Amniotic stem cell (primary cell): ENCODE measurements around the gene IMMP2L.

ENCODE experiments used
- DNase-seq: peaks from one replicate; lab custom pipeline; 2025; lab: John Stamatoyannopoulos, UW

Gene IMMP2L

GRCh38 chr7:111147708-111148533 is 414.4 kb downstream of the IMMP2L start:
- no peak for DNase-seq

GRCh38 chr7:111146136-111146535 is 416.2 kb downstream of the IMMP2L start:
- DNase-seq, result no peak

DNA sequence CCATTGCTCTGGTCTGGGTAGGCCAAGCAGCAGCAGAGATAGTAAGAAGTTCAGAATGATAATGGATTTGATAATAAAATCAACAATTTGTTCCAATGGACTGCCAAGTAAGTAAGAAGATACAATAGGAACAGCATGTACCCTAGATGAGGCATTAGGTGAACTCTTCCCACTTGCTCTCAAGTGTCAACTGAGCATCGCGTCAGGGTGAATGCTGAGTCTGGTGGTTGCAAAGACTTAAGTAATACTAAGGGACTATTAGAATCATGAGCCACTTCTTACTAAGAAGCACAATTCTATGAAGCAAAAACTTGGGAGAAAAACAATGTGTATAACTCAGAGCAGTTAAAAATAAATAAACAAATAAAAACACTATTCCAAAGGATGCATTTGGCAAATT is 416.8 kb downstream of the IMMP2L start:
- no peak for DNase-seq

DNA sequence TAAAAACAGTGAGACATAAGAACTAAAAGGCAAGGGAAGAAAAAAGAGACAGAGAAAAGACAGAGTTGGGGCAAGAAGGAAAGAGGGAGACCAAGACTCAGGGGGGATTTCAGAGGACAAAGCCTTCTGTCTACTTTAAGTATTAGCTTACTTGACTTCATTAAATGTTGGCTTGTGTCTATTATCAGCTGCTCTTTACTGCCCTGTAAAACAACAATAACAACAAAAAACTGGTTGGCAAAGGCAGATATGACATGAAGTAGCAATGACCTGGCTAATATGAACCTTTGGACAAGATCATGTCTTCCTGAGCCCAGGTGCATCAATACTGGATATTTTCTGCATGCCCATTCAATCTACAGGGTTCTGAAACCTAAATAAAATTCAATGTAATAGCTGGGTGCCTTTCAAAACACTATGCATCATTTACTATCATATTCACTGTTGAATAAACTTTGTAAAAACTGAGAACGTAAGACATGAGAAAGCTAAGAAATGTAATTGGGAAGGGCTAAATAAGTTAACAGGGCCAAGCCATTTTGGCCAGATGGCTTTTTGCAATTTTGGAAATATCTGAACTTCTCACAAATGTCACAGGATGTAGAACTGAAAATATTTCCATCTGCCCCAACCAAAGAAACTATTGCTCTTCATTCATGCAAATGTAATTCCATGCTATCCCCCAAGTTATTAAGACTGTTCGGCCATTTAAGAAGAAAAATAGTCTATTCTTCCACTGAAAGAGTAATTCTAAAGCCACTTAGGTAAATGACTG is 422.0 kb downstream of the IMMP2L start:
- no peak for DNase-seq

DNA sequence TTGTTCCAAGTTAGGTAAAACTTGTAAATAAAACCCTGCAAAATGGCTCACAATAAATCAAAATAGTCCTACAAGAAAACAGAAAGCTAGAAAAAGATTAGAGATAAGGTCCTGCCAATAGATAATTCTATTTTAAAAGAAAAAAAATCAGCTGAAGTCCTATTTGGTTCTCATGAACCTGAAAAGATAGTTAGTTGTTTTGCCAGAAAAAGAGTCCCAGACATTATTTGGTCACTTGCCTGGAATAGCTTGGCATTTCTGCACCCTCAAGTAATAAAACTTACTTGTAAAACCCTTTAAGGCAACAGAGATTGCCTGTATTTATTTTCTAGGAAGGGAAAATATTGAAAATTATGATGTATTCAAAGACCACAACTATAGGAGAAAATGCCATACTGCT is 423.7 kb downstream of the IMMP2L start:
- DNase-seq, result no peak

DNA sequence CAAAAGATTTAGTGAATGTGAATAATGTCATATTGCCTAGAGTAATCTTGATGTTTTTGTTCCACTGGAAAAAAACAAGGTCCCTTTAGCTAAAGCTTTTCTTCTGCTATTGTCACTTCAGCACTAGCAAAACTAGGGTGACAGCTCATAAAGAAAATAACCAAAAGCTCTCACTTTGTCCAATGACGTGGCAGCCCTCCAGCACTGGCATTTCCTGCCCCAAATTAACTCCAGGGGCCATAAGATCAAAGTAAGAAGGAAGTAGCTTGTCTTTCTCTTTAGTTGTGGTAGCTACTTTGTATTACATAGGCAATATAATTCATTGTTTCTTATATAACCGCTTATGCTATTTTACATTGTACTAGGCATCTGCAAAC is 424.1 kb downstream of the IMMP2L start:
- no peak for DNase-seq

DNA sequence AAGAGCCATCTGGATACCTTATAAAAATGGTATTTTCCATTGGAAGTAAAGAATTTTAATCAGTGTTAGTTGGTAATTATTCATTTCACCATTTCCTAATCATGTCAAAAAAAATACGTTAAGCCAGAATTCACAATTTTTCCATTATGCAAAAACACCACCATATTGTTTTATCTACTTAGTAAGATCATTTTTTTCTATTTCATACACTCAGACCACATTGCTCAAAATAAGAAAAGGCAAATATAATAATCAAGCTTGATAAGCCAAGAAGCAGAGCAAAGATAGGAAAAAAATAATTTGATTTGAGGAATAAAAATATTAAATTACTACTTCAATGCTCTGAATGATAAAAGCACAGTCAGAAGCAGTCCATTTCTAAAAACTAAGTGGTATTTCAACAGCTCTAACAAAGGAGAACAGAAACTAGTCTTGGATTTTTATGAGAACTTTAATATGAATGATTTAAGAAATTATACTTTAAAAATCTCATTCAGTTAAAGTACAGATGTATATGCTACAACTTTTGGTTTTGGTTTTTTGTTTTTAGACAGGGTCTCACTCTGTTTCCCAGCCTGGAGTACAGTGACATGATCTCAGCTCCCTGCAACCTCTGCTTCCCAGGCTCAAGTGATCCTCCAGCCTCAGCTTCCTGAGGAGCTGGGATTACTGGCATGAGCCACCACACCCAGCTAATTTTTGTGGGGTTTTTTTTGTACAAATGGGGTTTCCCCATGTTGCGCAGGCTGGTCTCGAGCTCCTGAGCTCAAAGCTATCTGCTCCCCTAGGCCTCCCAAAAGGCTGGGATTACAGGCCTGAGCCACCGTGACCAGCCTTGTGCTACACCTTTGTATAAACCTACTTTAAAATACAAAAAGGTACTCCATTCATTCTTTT is 424.7 kb downstream of the IMMP2L start:
- no peak for DNase-seq

- no peak for DNase-seq
Observed at GRCh38 chr7:111132833-111133232, 429.5 kb downstream of the IMMP2L start.

GRCh38 chr7:111129435-111129834 is 432.9 kb downstream of the IMMP2L start:
- DNase-seq, result no peak

GRCh38 chr7:111126987-111127386 is 435.3 kb downstream of the IMMP2L start:
- DNase-seq, result no peak

GRCh38 chr7:111115966-111116365 is 446.3 kb downstream of the IMMP2L start:
- DNase-seq, result no peak

DNA sequence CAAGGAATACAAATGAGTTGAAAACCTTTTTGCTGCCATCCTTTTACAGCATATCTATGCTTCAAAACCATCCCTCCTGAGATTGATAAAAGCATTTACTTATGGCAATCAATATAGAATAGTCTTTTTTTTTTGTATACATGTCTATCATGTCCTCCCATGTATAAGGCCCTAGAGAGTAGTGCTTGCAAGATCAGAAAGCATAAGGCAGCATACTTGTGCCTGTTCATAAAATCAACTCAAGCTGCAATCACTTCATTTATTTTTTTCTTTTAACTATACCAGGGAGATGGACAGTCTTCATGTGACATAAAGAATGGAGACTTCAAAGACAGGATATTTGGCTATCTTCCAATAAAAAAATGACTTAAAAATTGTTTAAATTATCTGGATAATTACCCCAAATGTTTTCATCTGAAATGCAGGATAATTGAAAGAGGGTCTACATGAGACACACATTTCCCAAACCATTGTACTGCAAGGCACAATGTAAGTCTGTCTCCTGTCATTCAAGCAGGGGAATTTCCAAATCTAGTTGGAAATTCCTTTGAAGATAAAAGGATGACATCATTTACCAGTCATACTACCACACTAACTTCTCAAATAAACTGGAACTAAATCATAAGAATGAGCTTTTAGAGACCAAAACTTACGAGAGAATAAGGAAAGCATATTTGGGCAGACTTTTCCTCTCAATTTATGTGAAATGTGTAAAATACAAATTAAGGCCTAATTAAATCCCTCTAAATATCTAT is 448.9 kb downstream of the IMMP2L start:
- no peak for DNase-seq

DNA sequence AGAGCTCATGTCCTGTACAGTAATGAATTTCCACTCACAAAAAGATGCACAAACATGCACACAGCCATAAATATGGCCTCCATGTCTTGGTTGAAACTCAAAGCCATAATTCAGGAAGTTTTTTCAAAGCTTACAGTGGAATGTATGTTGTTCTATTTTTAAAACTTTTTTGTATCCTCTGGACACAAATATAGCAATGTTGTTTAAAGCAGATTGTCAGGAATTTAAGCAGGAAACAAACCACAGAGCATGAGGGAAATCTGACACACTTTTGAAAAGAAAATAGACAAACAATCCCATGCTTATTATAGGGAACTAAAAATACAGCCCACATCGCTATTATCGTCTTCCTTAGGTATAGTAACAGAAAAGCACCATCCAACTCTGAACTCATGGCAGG is 449.9 kb downstream of the IMMP2L start:
- DNase-seq, result no peak

DNA sequence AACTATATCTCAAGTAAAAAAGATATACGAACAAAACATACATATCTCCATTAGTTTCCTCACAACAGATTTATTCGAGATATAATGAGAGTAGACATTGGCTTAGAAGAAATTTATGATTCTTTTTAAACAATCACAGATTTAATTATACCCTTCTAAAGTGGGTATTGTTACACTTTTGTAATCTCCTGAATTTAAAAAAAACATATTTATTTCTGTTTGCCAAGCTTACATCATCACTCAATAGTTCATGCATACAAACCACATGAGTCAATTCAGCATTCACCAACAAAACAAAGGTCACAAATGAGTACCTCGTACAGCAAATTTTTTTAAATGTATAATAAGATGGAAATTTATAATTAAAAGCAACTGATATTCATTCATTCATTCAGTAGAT is 453.8 kb downstream of the IMMP2L start:
- DNase-seq, result no peak

DNA sequence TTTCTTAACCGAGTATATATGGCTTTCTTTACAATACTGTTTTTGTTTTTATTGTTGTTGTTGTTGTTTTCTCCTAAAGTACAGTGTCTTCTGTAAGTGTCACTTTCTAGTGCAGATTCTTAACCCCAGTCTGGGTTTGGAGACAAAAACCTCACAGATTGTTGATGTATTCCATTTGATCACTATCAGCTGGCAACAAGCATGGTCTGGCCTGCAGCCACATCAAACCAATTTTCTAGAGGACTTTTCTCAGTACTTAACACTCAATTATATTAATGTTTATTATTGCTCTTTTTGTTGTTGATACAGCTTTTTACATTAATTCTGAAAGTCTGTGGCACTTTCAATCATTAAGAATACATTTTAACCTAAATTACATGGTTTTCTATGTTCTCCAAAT is 454.3 kb downstream of the IMMP2L start:
- DNase-seq, result no peak

- DNase-seq, result no peak
Observed at GRCh38 chr7:111107579-111107978, 454.7 kb downstream of the IMMP2L start.

DNA sequence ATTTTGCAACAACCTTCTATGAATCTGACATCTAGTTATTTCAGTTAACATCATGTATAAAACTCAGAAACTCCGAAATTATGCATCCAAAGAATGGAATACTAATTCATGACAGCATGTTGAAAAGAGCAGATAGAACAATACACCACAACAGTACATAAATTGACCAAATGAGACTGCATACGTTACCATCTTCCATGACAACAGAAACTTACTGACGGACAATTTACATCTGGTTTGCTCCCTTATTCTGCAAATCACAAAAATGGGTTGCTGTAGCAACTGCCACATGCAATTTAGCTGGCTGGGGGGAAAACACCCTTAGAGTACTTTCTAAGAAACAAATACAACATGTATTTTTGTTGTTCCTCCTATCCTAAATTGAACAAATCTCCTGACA is 457.0 kb downstream of the IMMP2L start:
- DNase-seq, result no peak

DNA sequence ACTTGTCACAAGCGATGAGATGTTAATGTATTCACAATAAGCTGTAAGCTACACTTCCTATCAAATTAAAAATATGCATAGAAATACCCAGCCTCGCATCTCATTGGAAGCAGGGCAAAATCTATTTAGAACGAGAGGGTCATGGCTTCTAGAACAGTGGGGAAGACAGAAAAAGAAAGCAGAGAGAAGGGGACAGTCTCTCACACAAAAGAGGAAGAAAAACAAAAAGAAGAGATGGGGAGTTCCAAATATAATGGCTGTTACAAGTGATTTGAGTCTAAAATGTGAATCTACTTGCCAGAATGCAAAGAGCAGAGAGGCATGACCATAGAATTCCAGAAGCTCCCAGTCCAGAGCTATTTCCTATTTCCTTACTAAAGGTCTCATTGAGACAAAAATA is 457.6 kb downstream of the IMMP2L start:
- no peak for DNase-seq

- no peak for DNase-seq
Observed at GRCh38 chr7:111103678-111104274, 458.5 kb downstream of the IMMP2L start.

DNA sequence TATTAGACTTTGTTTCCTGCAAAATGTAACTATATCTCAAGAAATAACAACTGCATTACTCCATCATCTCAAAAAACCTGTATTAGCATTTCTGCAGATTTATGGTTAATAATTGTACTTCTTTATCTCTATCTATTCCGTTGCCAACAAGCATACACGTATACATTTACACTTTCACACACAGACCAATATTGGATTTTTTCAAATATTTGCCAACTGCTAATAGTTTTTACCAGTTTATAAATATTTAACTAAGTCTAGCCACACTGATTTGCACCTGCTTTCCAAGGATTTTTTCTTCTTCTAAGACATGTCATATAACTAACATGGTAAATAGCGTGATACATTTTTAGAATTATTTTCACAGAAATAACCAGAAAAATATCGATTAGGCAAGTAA is 459.2 kb downstream of the IMMP2L start:
- DNase-seq, result no peak
